Left lung (tissue), 10 donors: Measurements from ENCODE around the gene ANKS1B. TPM values are rescaled to one million over a fixed set of nuclear protein-coding genes. Genes with fewer than 3 reads are reported as not detected.

ENCODE experiments used
- ATAC-seq: fragments of 200-7000 bp; cut with Tn5 transposase; one replicate; pipeline ENCODE4 v1.9.1; 2020; ENCODE audit warnings: moderate library complexity
- DNase-seq, 4 donors: peaks; one replicate each; pipeline ENCODE4 v3.0.0-alpha.2; 2013 to 2020
- H3K27ac ChIP-seq, 2 donors: fragments of 200-600 bp; sonication (generic) in 1 of 2; one replicate each; pipeline versions ENCODE4 v1.5.0 to v1.8.0; 2020 to 2021
- H3K27me3 ChIP-seq, 2 donors: fragments of 200-600 bp; sonication (generic) in 1 of 2; one replicate each; pipeline versions ENCODE4 v1.5.0 to v1.8.0; 2020 to 2021
- H3K36me3 ChIP-seq, 2 donors: fragments of 200-600 bp; sonication (generic) in 1 of 2; one replicate each; pipeline versions ENCODE4 v1.5.0 to v1.8.0; 2020 to 2021
- H3K4me1 ChIP-seq, 2 donors: fragments of 200-600 bp; one replicate each; pipeline ENCODE4 v1.8.0; 2021
- H3K4me3 ChIP-seq, 2 donors: fragments of 200-600 bp; sonication (generic) in 1 of 2; one replicate each; pipeline versions ENCODE4 v1.5.0 to v1.8.0; 2020 to 2021; ENCODE audit warnings: mild to moderate bottlenecking in 1 of 2
- H3K9me3 ChIP-seq, 2 donors: fragments of 200-600 bp; sonication (generic) in 1 of 2; one replicate each; pipeline versions ENCODE4 v1.5.0 to v1.8.0; 2020 to 2021
- CTCF ChIP-seq, 2 donors: fragments of 200-600 bp; sonication (generic) in 1 of 2; IDR thresholded peaks; one replicate each; pipeline versions ENCODE4 v1.5.0 to v1.8.0; 2021; ENCODE audit warnings: antibody characterized with exemption in 2 of 2
- intact Hi-C, 2 donors: fragments of 100-400 bp; cut with DNase I; formaldehyde crosslinking; loops; one replicate each; pipeline versions ENCODE4 v1.11.2 to v1.14.2; 2022
- polyA plus RNA-seq, 6 donors: library from polyadenylated mRNA; unstranded; fragments of 120-200 nt; gene quantifications; one replicate each; pipeline ENCODE4 v1.2.1, GENCODE V29; 2013; ENCODE audit not compliant: insufficient read length in 6 of 6
- total RNA-seq, 2 donors: library from RNA; stranded (reverse); fragmentation: NEBNext Ultra II Directional; extraction: Animal tissue kit (Norgen Biotek cat#: 25700); gene quantifications; one replicate each; pipeline ENCODE4 v1.2.1, GENCODE V29; 2021
- donor health status: DM: no; HTN: yes; CAD: no.
- donor health status: DM: no; HTN: no; CAD: no.

Gene ANKS1B
- total and polyA plus RNA-seq, 8 donors = 4.9 to 31.8 (median 14.9) TPM

GRCh38 chr12:99745895-99746294 lies 238.8 kb downstream of the ANKS1B start:
- Histone ChIP-seq H3K4me1 (no peaks in the 10 kb centered on the region), H3K4me3 (no peak overlapping the region), H3K36me3 (no peaks in the 10 kb centered on the region), H3K27me3 (no peaks in the 10 kb centered on the region), H3K9me3 (no peaks in the 10 kb centered on the region), H3K27ac (no peak overlapping the region)
- ATAC-seq (no peak), DNase-seq (peak in 1 of 4 donors; percentile 10)
- TF ChIP-seq CTCF (IDR thresholded peaks at IDR 0.05) = no peak
- intact Hi-C loops = no loop called here

- no peaks in the 10 kb centered on the region for H3K27me3 ChIP-seq
- H3K4me1 ChIP-seq = no peaks in the 10 kb centered on the region
- no peak for TF ChIP-seq CTCF (IDR thresholded peaks at IDR 0.05)
- no peaks in the 10 kb centered on the region for H3K36me3 ChIP-seq
- H3K9me3 ChIP-seq = no peaks in the 10 kb centered on the region
- ATAC-seq (no peak), DNase-seq (peak in 1 of 4 donors; percentile 27)
- no peak overlapping the region for H3K4me3 ChIP-seq
- intact Hi-C loops = no loop called here
- no peak overlapping the region for H3K27ac ChIP-seq
Observed at GRCh38 chr12:99745121-99745520, 239.6 kb downstream of the ANKS1B start.

GRCh38 chr12:99736760-99737269 lies 247.9 kb downstream of the ANKS1B start:
- TF ChIP-seq CTCF (IDR thresholded peaks at IDR 0.05) = no peak
- no peak overlapping the region for H3K4me3 ChIP-seq

GRCh38 chr12:99732131-99732530 lies 252.6 kb downstream of the ANKS1B start:
- DNase-seq = no peak

More at GRCh38 chr12:99736760-99737269, 247.9 kb downstream of the ANKS1B start:
- H3K4me1 ChIP-seq = no peaks in the 10 kb centered on the region
- DNase-seq (no peak), ATAC-seq (no peak)
- no peaks in the 10 kb centered on the region for H3K36me3 ChIP-seq
- intact Hi-C loops = no loop called here
- no peak overlapping the region for H3K27ac ChIP-seq
- H3K9me3 ChIP-seq = no peaks in the 10 kb centered on the region
- no peaks in the 10 kb centered on the region for H3K27me3 ChIP-seq

More at GRCh38 chr12:99732131-99732530, 252.6 kb downstream of the ANKS1B start:
- no peak overlapping the region for H3K4me3 ChIP-seq
- H3K27ac ChIP-seq = no peak overlapping the region
- TF ChIP-seq CTCF (IDR thresholded peaks at IDR 0.05) = no peak
- intact Hi-C loops = no loop called here
- no peaks in the 10 kb centered on the region for H3K27me3 ChIP-seq
- no peaks in the 10 kb centered on the region for H3K36me3 ChIP-seq
- H3K9me3 ChIP-seq = peaks cover 0 to 16% of the 10 kb centered on the region in 2 donors
- ATAC-seq = no peak
- no peaks in the 10 kb centered on the region for H3K4me1 ChIP-seq
